HCT116 (cell line): Measurements from ENCODE around the gene IL1RN.

ENCODE experiments used
- CTCF ChIP-seq, 3 experiments: fragments of 200-600 bp in 1 of 3; sonication (generic) in 1 of 3; IDR thresholded peaks in 2 of 3; conservative IDR thresholded peaks in 1 of 3; 2 replicates each; pipeline ENCODE4 v1.5.1; 2012 to 2017; ENCODE audit warnings: low read depth in 2 of 3, low read length in 2 of 3, antibody characterized with exemption in 1 of 3, borderline replicate concordance in 1 of 3, control low read depth in 1 of 3, mild to moderate bottlenecking in 1 of 3, mixed read lengths in 1 of 3, mixed run types in 1 of 3, moderate library complexity in 1 of 3; ENCODE audit not compliant: insufficient read depth in 1 of 3
- EGR1 ChIP-seq: IDR thresholded peaks from 2 replicates; pipeline ENCODE4 v1.6.1; 2012; ENCODE audit warnings: low read depth
- EZH2 ChIP-seq: fragments of 200-600 bp; sonication (generic); IDR thresholded peaks from 2 replicates; pipeline ENCODE4 v1.6.1; 2017; ENCODE audit warnings: antibody characterized with exemption, mixed run types
- EZH2phosphoT487 ChIP-seq: fragments of 200-600 bp; IDR thresholded peaks from 2 replicates; pipeline ENCODE4 v1.6.1; 2018; ENCODE audit warnings: antibody characterized with exemption, borderline replicate concordance
- MAX ChIP-seq: IDR thresholded peaks from 2 replicates; pipeline ENCODE4 v1.6.1; 2012
- POLR2A ChIP-seq: IDR thresholded peaks from 2 replicates; pipeline ENCODE4 v1.7.0; 2011; ENCODE audit warnings: borderline replicate concordance; ENCODE audit not compliant: insufficient read depth, insufficient read length; ENCODE audit errors: extremely low read depth
- POLR2AphosphoS5 ChIP-seq: IDR thresholded peaks from 2 replicates; pipeline ENCODE4 v1.6.1; 2011; ENCODE audit warnings: mild to moderate bottlenecking, low read depth, low read length, moderate library complexity
- RAD21 ChIP-seq: IDR thresholded peaks from 2 replicates; pipeline ENCODE4 v1.6.1; 2012; ENCODE audit warnings: low read depth, mild to moderate bottlenecking
- SP1 ChIP-seq: IDR thresholded peaks from 2 replicates; pipeline ENCODE4 v1.6.1; 2012; ENCODE audit warnings: low read depth
- YY1 ChIP-seq: IDR thresholded peaks from 2 replicates; pipeline ENCODE4 v1.6.1; 2011; ENCODE audit warnings: low read length, low read depth, moderate library complexity, mild to moderate bottlenecking; ENCODE audit not compliant: insufficient replicate concordance; ENCODE audit errors: extremely low read depth
- ZBTB33 ChIP-seq: IDR thresholded peaks from 2 replicates; pipeline ENCODE4 v1.6.1; 2011; ENCODE audit warnings: mild to moderate bottlenecking, low read length, moderate library complexity; ENCODE audit not compliant: insufficient replicate concordance; ENCODE audit errors: extremely low read depth
- ZFX ChIP-seq: fragments of 450-650 bp; IDR thresholded peaks from 2 replicates; pipeline ENCODE4 v1.6.1; 2017
- TF ChIP-seq, protein P1 (sequence below): IDR thresholded peaks from 2 replicates; pipeline ENCODE4 v1.6.1; 2012; ENCODE audit warnings: low read depth

- no peak for TF ChIP-seq POLR2A
- TF ChIP-seq CTCF (IDR thresholded peaks at IDR 0.05 in 2 of 3, conservative IDR thresholded peaks at IDR 0.05 in 1 of 3; ENCODE audit: borderline replicate concordance in 1 of 3, insufficient read depth in 1 of 3, low read depth in 2 of 3, low read length in 2 of 3) = no peak
- no peak for TF ChIP-seq YY1
- no peak for TF ChIP-seq POLR2AphosphoS5
- no peak for TF ChIP-seq EZH2
- TF ChIP-seq SP1 = no peak
- no peak for TF ChIP-seq EGR1
- no peak for TF ChIP-seq EZH2phosphoT487
- TF ChIP-seq ZFX = no peak
- TF ChIP-seq RAD21 = no peak
- TF ChIP-seq, protein P1, sequence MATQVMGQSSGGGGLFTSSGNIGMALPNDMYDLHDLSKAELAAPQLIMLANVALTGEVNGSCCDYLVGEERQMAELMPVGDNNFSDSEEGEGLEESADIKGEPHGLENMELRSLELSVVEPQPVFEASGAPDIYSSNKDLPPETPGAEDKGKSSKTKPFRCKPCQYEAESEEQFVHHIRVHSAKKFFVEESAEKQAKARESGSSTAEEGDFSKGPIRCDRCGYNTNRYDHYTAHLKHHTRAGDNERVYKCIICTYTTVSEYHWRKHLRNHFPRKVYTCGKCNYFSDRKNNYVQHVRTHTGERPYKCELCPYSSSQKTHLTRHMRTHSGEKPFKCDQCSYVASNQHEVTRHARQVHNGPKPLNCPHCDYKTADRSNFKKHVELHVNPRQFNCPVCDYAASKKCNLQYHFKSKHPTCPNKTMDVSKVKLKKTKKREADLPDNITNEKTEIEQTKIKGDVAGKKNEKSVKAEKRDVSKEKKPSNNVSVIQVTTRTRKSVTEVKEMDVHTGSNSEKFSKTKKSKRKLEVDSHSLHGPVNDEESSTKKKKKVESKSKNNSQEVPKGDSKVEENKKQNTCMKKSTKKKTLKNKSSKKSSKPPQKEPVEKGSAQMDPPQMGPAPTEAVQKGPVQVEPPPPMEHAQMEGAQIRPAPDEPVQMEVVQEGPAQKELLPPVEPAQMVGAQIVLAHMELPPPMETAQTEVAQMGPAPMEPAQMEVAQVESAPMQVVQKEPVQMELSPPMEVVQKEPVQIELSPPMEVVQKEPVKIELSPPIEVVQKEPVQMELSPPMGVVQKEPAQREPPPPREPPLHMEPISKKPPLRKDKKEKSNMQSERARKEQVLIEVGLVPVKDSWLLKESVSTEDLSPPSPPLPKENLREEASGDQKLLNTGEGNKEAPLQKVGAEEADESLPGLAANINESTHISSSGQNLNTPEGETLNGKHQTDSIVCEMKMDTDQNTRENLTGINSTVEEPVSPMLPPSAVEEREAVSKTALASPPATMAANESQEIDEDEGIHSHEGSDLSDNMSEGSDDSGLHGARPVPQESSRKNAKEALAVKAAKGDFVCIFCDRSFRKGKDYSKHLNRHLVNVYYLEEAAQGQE = no peak
- TF ChIP-seq MAX = no peak
- TF ChIP-seq ZBTB33 = no peak
Measured at GRCh38 chr2:113137827-113138226, 10.4 kb downstream of the IL1RN start.
